Naive B cell (primary cell): ENCODE measurements around the gene CRIP1. TPM values are rescaled to one million over a fixed set of nuclear protein-coding genes. Genes with fewer than 3 reads are reported as not detected.

Experiments
- ATAC-seq, 2 donors: fragments of 150-1000 bp; cut with Tn5 transposase; 2 replicates each; pipeline ENCODE4 v1.10.0; 2021; ENCODE audit warnings: low read depth in 2 of 2, mild to moderate bottlenecking in 2 of 2, moderate library complexity in 2 of 2
- DNase-seq: peaks from one replicate; pipeline ENCODE4 v3.0.0; 2022
- H3K27ac Mint-ChIP-seq, 6 donors: one replicate each; pipeline ENCODE4 v1.8.0; 2020 to 2022; ENCODE audit warnings: mild to moderate bottlenecking in 6 of 6, mixed read lengths in 6 of 6, moderate library complexity in 5 of 6, inconsistent platforms in 2 of 6
- H3K27me3 Mint-ChIP-seq, 3 donors: one replicate each; pipeline ENCODE4 v1.8.0; 2021 to 2022; ENCODE audit warnings: mixed read lengths in 3 of 3, mild to moderate bottlenecking in 1 of 3
- H3K36me3 Mint-ChIP-seq, 2 donors: one replicate each; pipeline ENCODE4 v1.8.0; 2020 to 2022; ENCODE audit warnings: mixed read lengths in 2 of 2, inconsistent platforms in 1 of 2, mild to moderate bottlenecking in 1 of 2
- H3K4me1 Mint-ChIP-seq, 3 donors: one replicate each; pipeline ENCODE4 v1.8.0; 2020 to 2022; ENCODE audit warnings: mixed read lengths in 3 of 3, inconsistent platforms in 1 of 3, mild to moderate bottlenecking in 1 of 3, moderate library complexity in 1 of 3
- H3K4me3 Mint-ChIP-seq, 8 donors: one replicate each; pipeline ENCODE4 v1.8.0; 2020 to 2022; ENCODE audit warnings: mild to moderate bottlenecking in 8 of 8, mixed read lengths in 8 of 8, moderate library complexity in 8 of 8, inconsistent platforms in 2 of 8
- H3K9me3 Mint-ChIP-seq, 7 donors: one replicate each; pipeline ENCODE4 v1.8.0; 2020 to 2022; ENCODE audit warnings: mixed read lengths in 7 of 7, mild to moderate bottlenecking in 5 of 7, inconsistent platforms in 2 of 7, moderate library complexity in 1 of 7
- polyA plus RNA-seq, 6 donors: library from polyadenylated mRNA; unstranded; fragments of 300-500 nt; fragmentation: Illumina TruSeq; gene quantifications; one replicate each; pipeline ENCODE4 v1.2.3, GENCODE V29; 2021; ENCODE audit warnings: low read depth in 6 of 6

The CRIP1 gene
- polyA plus RNA-seq, 6 donors from 2014 or later = 115 to 495 (median 235) TPM

- Mint-ChIP-seq H3K4me1 (peaks cover 3 to 5% (median 5%) of the 10 kb centered on the region in 3 donors), H3K36me3 (no peaks in the 10 kb centered on the region), H3K4me3 (no peak overlapping the region), H3K27ac (peak overlapping the region in 2 of 6 donors; percentile 79 to 87), H3K27me3 (peaks cover 19 to 35% (median 20%) of the 10 kb centered on the region in 3 donors), H3K9me3 (peaks cover 0 to under 1% (median 0%) of the 10 kb centered on the region in 7 donors)
- ATAC-seq (no peak), DNase-seq (no peak)
Measured at GRCh38 chr14:105508601-105509000, 21.9 kb downstream of the CRIP1 start.

- H3K4me1 Mint-ChIP-seq = peaks cover under 1 to 7% (median 4%) of the 10 kb centered on the region in 3 donors
- no peak for ATAC-seq
- H3K27me3 Mint-ChIP-seq = peaks cover 25 to 47% (median 26%) of the 10 kb centered on the region in 3 donors
- peaks cover 0 to 8% (median 0%) of the 10 kb centered on the region in 7 donors for H3K9me3 Mint-ChIP-seq
- no peaks in the 10 kb centered on the region for H3K36me3 Mint-ChIP-seq
- no peak for DNase-seq
- no peak overlapping the region for H3K27ac Mint-ChIP-seq
- H3K4me3 Mint-ChIP-seq = no peak overlapping the region
Measured at GRCh38 chr14:105517096-105517495, 30.4 kb downstream of the CRIP1 start.

GRCh38 chr14:105519946-105520698, 33.4 kb downstream of the CRIP1 start:
- Mint-ChIP-seq H3K27me3 (peaks cover 19 to 35% (median 33%) of the 10 kb centered on the region in 3 donors), H3K4me3 (peak overlapping the region in 1 of 8 donors; percentile 37), H3K27ac (no peak overlapping the region), H3K9me3 (peaks cover 0 to 6% (median 0%) of the 10 kb centered on the region in 7 donors), H3K4me1 (peaks cover 0 to 7% (median 4%) of the 10 kb centered on the region in 3 donors), H3K36me3 (no peaks in the 10 kb centered on the region)
- ATAC-seq (no peak), DNase-seq (no peak)

- no peak for ATAC-seq
- peaks cover 0 to 1% (median 0%) of the 10 kb centered on the region in 7 donors for H3K9me3 Mint-ChIP-seq
- no peaks in the 10 kb centered on the region for H3K36me3 Mint-ChIP-seq
- H3K27ac Mint-ChIP-seq = peak overlapping the region in 1 of 6 donors; percentile 32
- H3K27me3 Mint-ChIP-seq = peaks cover 10 to 27% (median 15%) of the 10 kb centered on the region in 3 donors
- DNase-seq = no peak
- H3K4me3 Mint-ChIP-seq = peak overlapping the region; percentile 12 to 88 (median 62)
- H3K4me1 Mint-ChIP-seq = peaks cover 8 to 24% (median 24%) of the 10 kb centered on the region in 3 donors
Measured at GRCh38 chr14:105525326-105525725, 38.6 kb downstream of the CRIP1 start.

GRCh38 chr14:105525861-105526775, 39.4 kb downstream of the CRIP1 start, which contains the start of gene TMEM121:
Gene TMEM121, plus strand, starts transcription at chr14:105526583. Its CDS starts 2,252 bp downstream, at chr14:105528835.
- peak; percentile 19 to 32 for ATAC-seq
- peak; percentile 32 for DNase-seq
- peaks cover 8 to 31% (median 30%) of the 10 kb centered on the region in 3 donors for H3K4me1 Mint-ChIP-seq
- peak within 1 kb of the TSS in 4 of 6 donors; percentile 34 to 85 (median 70) for H3K27ac Mint-ChIP-seq
- H3K36me3 Mint-ChIP-seq = no peaks in the 10 kb centered on the region
- H3K4me3 Mint-ChIP-seq = peak within 1 kb of the TSS; percentile 58 to 88 (median 82)
- H3K9me3 Mint-ChIP-seq = peaks cover 0 to 1% (median 0%) of the 10 kb centered on the region in 7 donors
- peaks cover 8 to 23% (median 12%) of the 10 kb centered on the region in 3 donors for H3K27me3 Mint-ChIP-seq

GRCh38 chr14:105526776-105527380, 40.2 kb downstream of the CRIP1 start:
- Mint-ChIP-seq H3K4me1 (peaks cover 14 to 38% (median 29%) of the 10 kb centered on the region in 3 donors), H3K36me3 (no peaks in the 10 kb centered on the region), H3K27me3 (peaks cover 8 to 19% (median 12%) of the 10 kb centered on the region in 3 donors), H3K9me3 (peaks cover 0 to 1% (median 0%) of the 10 kb centered on the region in 7 donors), H3K4me3 (peak overlapping the region; percentile 42 to 88 (median 82)), H3K27ac (peak overlapping the region in 3 of 6 donors; percentile 34 to 85 (median 64))
- DNase-seq (no peak), ATAC-seq (no peak)

GRCh38 chr14:105527381-105527825, 40.7 kb downstream of the CRIP1 start:
- Mint-ChIP-seq H3K36me3 (no peaks in the 10 kb centered on the region), H3K27me3 (peaks cover 8 to 14% (median 12%) of the 10 kb centered on the region in 3 donors), H3K9me3 (peaks cover 0 to 1% (median 0%) of the 10 kb centered on the region in 7 donors), H3K27ac (peak overlapping the region in 2 of 6 donors; percentile 64 to 85), H3K4me1 (peaks cover 19 to 43% (median 33%) of the 10 kb centered on the region in 3 donors), H3K4me3 (peak overlapping the region in 7 of 8 donors; percentile 56 to 88 (median 82))
- DNase-seq (no peak), ATAC-seq (no peak)

GRCh38 chr14:105527826-105528585, 41.3 kb downstream of the CRIP1 start:
- H3K27ac Mint-ChIP-seq = peak overlapping the region in 5 of 6 donors; percentile 16 to 82 (median 49)
- H3K9me3 Mint-ChIP-seq = peaks cover 0 to 1% (median 0%) of the 10 kb centered on the region in 7 donors
- no peaks in the 10 kb centered on the region for H3K36me3 Mint-ChIP-seq
- peak; percentile 79 for DNase-seq
- H3K4me1 Mint-ChIP-seq = peaks cover 25 to 49% (median 39%) of the 10 kb centered on the region in 3 donors
- ATAC-seq = peak; percentile 52 to 60
- H3K27me3 Mint-ChIP-seq = peaks cover 8 to 14% (median 12%) of the 10 kb centered on the region in 3 donors
- H3K4me3 Mint-ChIP-seq = peak overlapping the region; percentile 56 to 88 (median 82)

- no peak for DNase-seq
- peaks cover 33 to 57% (median 44%) of the 10 kb centered on the region in 3 donors for H3K4me1 Mint-ChIP-seq
- ATAC-seq = no peak
- peak overlapping the region; percentile 79 to 88 (median 82) for H3K4me3 Mint-ChIP-seq
- no peaks in the 10 kb centered on the region for H3K36me3 Mint-ChIP-seq
- no peaks in the 10 kb centered on the region for H3K9me3 Mint-ChIP-seq
- peak overlapping the region in 3 of 6 donors; percentile 57 to 85 (median 76) for H3K27ac Mint-ChIP-seq
- H3K27me3 Mint-ChIP-seq = peaks cover 5 to 14% (median 8%) of the 10 kb centered on the region in 3 donors
Measured at GRCh38 chr14:105528586-105529318, 42.1 kb downstream of the CRIP1 start.

- Mint-ChIP-seq H3K27me3 (peaks cover 3 to 14% (median 8%) of the 10 kb centered on the region in 3 donors), H3K9me3 (no peaks in the 10 kb centered on the region), H3K4me3 (peak overlapping the region; percentile 79 to 88 (median 82)), H3K4me1 (peaks cover 38 to 60% (median 49%) of the 10 kb centered on the region in 3 donors), H3K27ac (peak overlapping the region in 2 of 6 donors; percentile 57 to 85), H3K36me3 (no peaks in the 10 kb centered on the region)
- no peak for ATAC-seq
- DNase-seq = peak; percentile 22
Measured at GRCh38 chr14:105529319-105529568, 42.6 kb downstream of the CRIP1 start.

- ATAC-seq (peak; percentile 11 to 17), DNase-seq (peak; percentile 48)
- Mint-ChIP-seq H3K27ac (peak overlapping the region in 2 of 6 donors; percentile 74 to 89), H3K4me1 (peaks cover 39 to 60% (median 49%) of the 10 kb centered on the region in 3 donors), H3K9me3 (no peaks in the 10 kb centered on the region), H3K27me3 (peaks cover 0 to 14% (median 8%) of the 10 kb centered on the region in 3 donors), H3K36me3 (no peaks in the 10 kb centered on the region), H3K4me3 (peak overlapping the region; percentile 59 to 88 (median 82))
Measured at GRCh38 chr14:105529569-105530284, 43.0 kb downstream of the CRIP1 start.
